Liver (tissue), 9 donors: ENCODE results near the gene PRKN. TPM values are rescaled to one million over a fixed set of nuclear protein-coding genes. Genes with fewer than 3 reads are reported as not detected.

Experiments
- DNase-seq: peaks from one replicate; pipeline ENCODE4 v3.0.0-alpha.2; 2017; ENCODE audit warnings: low spot score
- H3K27ac ChIP-seq, 2 donors: one replicate each; pipeline ENCODE4 v1.7.0; 2013; ENCODE audit warnings: inconsistent platforms in 2 of 2, low read length in 2 of 2, control low read depth in 1 of 2, low read depth in 1 of 2, mild to moderate bottlenecking in 1 of 2
- H3K27me3 ChIP-seq, 4 donors: one replicate each; pipeline versions ENCODE4 v1.6.1 to v1.7.0; 2013; ENCODE audit warnings: low read length in 3 of 4, inconsistent platforms in 1 of 4, mild to moderate bottlenecking in 1 of 4, moderate library complexity in 1 of 4; ENCODE audit not compliant: control insufficient read depth in 4 of 4, insufficient read depth in 4 of 4
- H3K36me3 ChIP-seq, 4 donors: one replicate each; pipeline versions ENCODE4 v1.6.1 to v1.7.0; 2013; ENCODE audit warnings: low read length in 3 of 4, mild to moderate bottlenecking in 3 of 4, low read depth in 1 of 4, moderate library complexity in 1 of 4; ENCODE audit not compliant: control insufficient read depth in 4 of 4, insufficient read depth in 3 of 4
- H3K4me1 ChIP-seq, 4 donors: one replicate each; pipeline versions ENCODE4 v1.6.1 to v1.7.0; 2013; ENCODE audit warnings: low read length in 3 of 4, mild to moderate bottlenecking in 3 of 4, moderate library complexity in 1 of 4; ENCODE audit not compliant: control insufficient read depth in 4 of 4, insufficient read depth in 4 of 4
- H3K4me3 ChIP-seq, 3 donors: one replicate each; pipeline versions ENCODE4 v1.6.1 to v1.7.0; 2013; ENCODE audit warnings: low read length in 3 of 3, control low read depth in 1 of 3, low read depth in 1 of 3, mild to moderate bottlenecking in 1 of 3
- H3K9ac ChIP-seq, 2 donors: one replicate each; pipeline ENCODE4 v1.7.0; 2013; ENCODE audit warnings: low read length in 2 of 2, mild to moderate bottlenecking in 2 of 2, moderate library complexity in 2 of 2, control low read depth in 1 of 2, low read depth in 1 of 2
- H3K9me3 ChIP-seq, 4 donors: one replicate each; pipeline versions ENCODE4 v1.6.1 to v1.7.0; 2013; ENCODE audit warnings: low read length in 3 of 4; ENCODE audit not compliant: control insufficient read depth in 4 of 4
- ATF3 ChIP-seq: IDR thresholded peaks from 2 replicates; pipeline ENCODE4 v1.6.1; 2016; ENCODE audit warnings: antibody characterized with exemption
- EGR1 ChIP-seq, 2 donors: IDR thresholded peaks; 2 replicates each; pipeline ENCODE4 v1.6.1; 2016 to 2018; ENCODE audit warnings: antibody characterized with exemption in 2 of 2, low read depth in 2 of 2
- FOXA1 ChIP-seq: IDR thresholded peaks from 2 replicates; pipeline ENCODE4 v1.6.1; 2016; ENCODE audit warnings: antibody characterized with exemption
- FOXA2 ChIP-seq: IDR thresholded peaks from 2 replicates; pipeline ENCODE4 v1.6.1; 2016; ENCODE audit warnings: antibody characterized with exemption
- GABPA ChIP-seq, 2 donors: IDR thresholded peaks in 1 of 2; conservative IDR thresholded peaks in 1 of 2; 2 replicates each; pipeline ENCODE4 v1.6.1; 2016; ENCODE audit warnings: antibody characterized with exemption in 2 of 2, mild to moderate bottlenecking in 1 of 2, moderate library complexity in 1 of 2
- HNF4A ChIP-seq, 2 donors: conservative IDR thresholded peaks; 2 replicates each; pipeline ENCODE4 v1.6.1; 2016; ENCODE audit warnings: antibody characterized with exemption in 2 of 2, mild to moderate bottlenecking in 2 of 2
- HNF4G ChIP-seq: IDR thresholded peaks from 2 replicates; pipeline ENCODE4 v1.6.1; 2016; ENCODE audit warnings: antibody characterized with exemption
- JUND ChIP-seq, 2 donors: IDR thresholded peaks; 2 replicates each; pipeline ENCODE4 v1.6.1; 2016; ENCODE audit warnings: antibody characterized with exemption in 2 of 2
- MAX ChIP-seq: IDR thresholded peaks from 2 replicates; pipeline ENCODE4 v1.6.1; 2016; ENCODE audit warnings: antibody characterized with exemption
- NR2F2 ChIP-seq: IDR thresholded peaks from 2 replicates; pipeline ENCODE4 v1.6.1; 2016; ENCODE audit warnings: antibody characterized with exemption
- RAD21 ChIP-seq, 2 donors: IDR thresholded peaks; 2 replicates each; pipeline ENCODE4 v1.6.1; 2016; ENCODE audit warnings: antibody characterized with exemption in 2 of 2, mild to moderate bottlenecking in 2 of 2
- RXRA ChIP-seq, 2 donors: IDR thresholded peaks; 2 replicates each; pipeline ENCODE4 v1.6.1; 2017 to 2018; ENCODE audit warnings: antibody characterized with exemption in 2 of 2, mild to moderate bottlenecking in 1 of 2
- SP1 ChIP-seq: IDR thresholded peaks from 2 replicates; pipeline ENCODE4 v1.6.1; 2018; ENCODE audit warnings: antibody characterized with exemption, mild to moderate bottlenecking
- TAF1 ChIP-seq: conservative IDR thresholded peaks from 2 replicates; pipeline ENCODE4 v1.6.1; 2016; ENCODE audit warnings: antibody characterized with exemption, mild to moderate bottlenecking
- ZBTB33 ChIP-seq: IDR thresholded peaks from 2 replicates; pipeline ENCODE4 v1.6.1; 2016; ENCODE audit warnings: antibody characterized with exemption
- WGBS: extraction: QIAGEN DNeasy Blood & Tissue Kit; methylation state at CpG from one replicate; pipeline ENCODE4 v1.1.7; 2013; 5-methylcytosine and 5-hydroxymethylcytosine counted together
- polyA plus RNA-seq, 2 donors: library from polyadenylated mRNA; stranded (reverse) in 1 of 2; unstranded in 1 of 2; fragments of 200-250 nt in 1 of 2; fragments of >200 nt in 1 of 2; fragmentation: Nextera tagmentation in 1 of 2; extraction: Ambion mirVana in 1 of 2; gene quantifications; one replicate each; pipeline versions ENCODE4 v1.2.1 to v1.2.3, GENCODE V29; 2013 to 2015
- total RNA-seq, 2 donors: library from RNA; depleted of rRNA; stranded (reverse); fragments of >200 nt; gene quantifications; one replicate each; pipeline ENCODE4 v1.2.3, GENCODE V29; 2014
- donor health status: healthy.
- donor health status: healthy.
- donor health status: healthy.
- donor health status: healthy.
- donor health status: healthy.

PRKN gene
- total and polyA plus RNA-seq, 4 donors: 0.47 to 4.1 (median 3.2) TPM

GRCh38 chr6:162056745-162057144, 670.8 kb downstream of the PRKN start:
- peaks cover 3 to 19% (median 10%) of the 10 kb centered on the region in 4 donors for H3K4me1 ChIP-seq
- no peak overlapping the region for H3K9ac ChIP-seq
- no peaks in the 10 kb centered on the region for H3K36me3 ChIP-seq
- no peak overlapping the region for H3K27ac ChIP-seq
- H3K4me3 ChIP-seq: no peak overlapping the region
- DNase-seq: no peak
- no peaks in the 10 kb centered on the region for H3K27me3 ChIP-seq
- no peaks in the 10 kb centered on the region for H3K9me3 ChIP-seq
- TF ChIP-seq SP1 (no peak), ATF3 (no peak), MAX (no peak), FOXA2 (no peak), FOXA1 (no peak), HNF4G (no peak), RAD21 (IDR thresholded peaks at IDR 0.05) (no peak), RXRA (IDR thresholded peaks at IDR 0.05) (no peak), EGR1 (IDR thresholded peaks at IDR 0.05; ENCODE audit: low read depth in 2 of 2) (no peak)
- WGBS: 81% methylated on average over 8 of the region's 8 CpGs

GRCh38 chr6:162056061-162056460, 671.5 kb downstream of the PRKN start:
- Histone ChIP-seq H3K9me3 (no peaks in the 10 kb centered on the region), H3K27me3 (no peaks in the 10 kb centered on the region), H3K4me3 (no peak overlapping the region), H3K36me3 (no peaks in the 10 kb centered on the region), H3K9ac (no peak overlapping the region), H3K4me1 (peaks cover 3 to 19% (median 10%) of the 10 kb centered on the region in 4 donors), H3K27ac (no peak overlapping the region)
- 97% methylated on average over 11 of the region's 11 CpGs for WGBS
- no peak for DNase-seq
- no peak for TF ChIP-seq HNF4A (conservative IDR thresholded peaks at IDR 0.05)
- TF ChIP-seq MAX: no peak
- no peak for TF ChIP-seq NR2F2
- TF ChIP-seq HNF4G: no peak
- no peak for TF ChIP-seq ATF3
- no peak for TF ChIP-seq TAF1
- TF ChIP-seq FOXA2: no peak
- TF ChIP-seq GABPA (IDR thresholded peaks at IDR 0.05 in 1 of 2, conservative IDR thresholded peaks at IDR 0.05 in 1 of 2): no peak

GRCh38 chr6:162055365-162055764, 672.2 kb downstream of the PRKN start:
- 86% methylated on average over 7 of the region's 7 CpGs for WGBS
- H3K27ac ChIP-seq: no peak overlapping the region
- peaks cover 3 to 19% (median 10%) of the 10 kb centered on the region in 4 donors for H3K4me1 ChIP-seq
- H3K4me3 ChIP-seq: no peak overlapping the region
- H3K27me3 ChIP-seq: no peaks in the 10 kb centered on the region
- H3K36me3 ChIP-seq: no peaks in the 10 kb centered on the region
- no peak for DNase-seq
- TF ChIP-seq JUND (IDR thresholded peaks at IDR 0.05) (no peak), FOXA2 (no peak), EGR1 (IDR thresholded peaks at IDR 0.05; ENCODE audit: low read depth in 2 of 2) (no peak), HNF4G (no peak), GABPA (IDR thresholded peaks at IDR 0.05 in 1 of 2, conservative IDR thresholded peaks at IDR 0.05 in 1 of 2) (no peak), ZBTB33 (no peak), RXRA (IDR thresholded peaks at IDR 0.05) (no peak), HNF4A (conservative IDR thresholded peaks at IDR 0.05) (no peak)
- no peak overlapping the region for H3K9ac ChIP-seq
- H3K9me3 ChIP-seq: no peaks in the 10 kb centered on the region
